GM18511 (cell line): ENCODE results near the gene SLC35G2.
"Not testable (repeated sequence)": the region's sequence is repeated elsewhere in the genome, so short reads cannot be mapped to it uniquely, and the experiment has no call there.

Experiments
- ATAC-seq: cut with Tn5 transposase; IDR thresholded peaks from one replicate; pipeline ENCODE4 v1.9.1; 2021; ENCODE audit warnings: mild to moderate bottlenecking, moderate library complexity; ENCODE audit not compliant: unreplicated experiment

Gene SLC35G2

GRCh38 chr3:136885357-136886213 is 66.7 kb downstream of the SLC35G2 start:
- peak; percentile 77 for ATAC-seq

GRCh38 chr3:136889947-136890346 is 71.0 kb downstream of the SLC35G2 start:
- ATAC-seq: no peak

DNA sequence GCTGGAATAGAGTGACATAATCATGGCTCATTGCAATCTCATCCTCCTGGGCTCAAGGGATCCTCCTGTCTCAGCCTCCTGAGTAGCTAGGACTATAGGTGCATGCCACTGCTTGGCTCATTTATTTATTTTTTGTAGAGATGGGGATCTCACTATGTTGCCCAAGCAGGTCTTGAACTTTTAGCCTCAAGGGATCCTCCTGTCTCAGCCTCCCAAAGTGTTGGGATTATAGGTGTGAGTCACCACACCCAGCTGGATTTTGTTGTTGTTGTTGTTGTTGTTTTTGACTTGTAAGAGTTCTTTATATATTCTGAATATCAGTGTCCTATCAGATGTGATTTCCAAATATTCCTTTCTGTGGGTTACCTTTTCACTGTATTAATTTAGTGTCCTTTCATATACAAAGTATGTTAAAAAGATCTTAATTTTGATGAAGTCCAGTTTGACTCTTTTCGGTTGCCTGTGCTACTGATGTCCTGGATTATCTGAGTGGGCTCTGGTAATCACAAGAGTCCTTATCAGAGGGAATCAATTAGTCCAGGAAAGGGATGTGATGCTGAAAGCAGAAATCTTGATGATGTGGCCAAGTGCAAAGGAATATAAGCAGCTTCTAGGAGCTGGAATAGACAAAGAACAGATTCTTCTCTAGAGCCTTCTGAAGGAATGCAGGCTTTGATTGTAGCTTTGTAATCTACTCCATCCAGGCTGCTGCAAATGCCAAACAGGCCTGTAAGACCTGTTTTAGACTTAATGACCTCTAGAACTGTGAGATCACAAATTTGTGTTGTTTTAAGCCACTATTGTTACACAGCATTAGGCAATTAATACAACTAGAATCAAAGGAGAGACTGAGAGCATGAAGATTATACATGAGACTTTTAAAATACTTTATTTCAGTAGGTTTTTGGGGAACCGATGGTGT is 73.3 kb downstream of the SLC35G2 start:
- ATAC-seq: no peak

GRCh38 chr3:136893848-136894443 is 75.0 kb downstream of the SLC35G2 start:
- no peak for ATAC-seq

DNA sequence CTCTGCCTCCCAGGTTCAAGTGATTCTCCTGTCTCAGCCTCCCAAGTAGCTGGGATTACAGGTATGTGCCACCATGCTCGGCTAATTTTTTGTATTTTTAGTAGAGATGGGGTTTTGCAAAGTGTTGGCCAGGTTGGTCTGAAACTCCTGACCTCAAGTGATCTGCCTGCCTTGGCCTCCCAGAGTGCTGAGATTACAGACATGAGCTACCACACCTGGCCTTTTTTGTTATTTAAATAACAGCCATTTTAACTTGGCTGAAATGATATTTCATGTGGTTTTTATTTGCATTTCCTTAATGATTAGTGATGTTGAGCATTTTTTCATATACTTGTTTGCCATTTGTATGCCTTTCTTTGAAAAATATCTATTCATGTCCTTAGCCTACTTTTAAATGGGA is 78.2 kb downstream of the SLC35G2 start:
- not testable (repeated sequence) for ATAC-seq

GRCh38 chr3:136898549-136898948 is 79.6 kb downstream of the SLC35G2 start:
- no peak for ATAC-seq

DNA sequence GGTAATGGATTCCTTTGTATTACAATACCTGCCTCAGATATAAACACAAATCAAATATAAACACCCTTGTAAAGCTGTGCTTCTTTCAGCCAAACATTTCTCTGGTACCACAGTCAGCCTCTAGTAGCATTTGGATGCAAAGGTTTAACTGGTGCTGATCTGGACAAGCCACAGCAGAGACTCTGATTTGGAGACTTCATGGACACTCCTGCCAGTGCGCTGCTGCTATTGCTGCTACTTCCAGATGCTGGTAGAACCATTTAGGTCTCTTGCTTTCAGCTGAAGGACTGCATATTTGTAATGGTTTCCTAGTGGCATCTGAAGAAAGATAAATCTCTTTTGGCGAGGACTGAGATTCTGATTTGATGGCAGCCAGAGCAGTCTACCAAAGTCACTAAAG is 80.0 kb downstream of the SLC35G2 start:
- no peak for ATAC-seq

GRCh38 chr3:136899622-136900158 is 80.8 kb downstream of the SLC35G2 start:
- no peak for ATAC-seq

DNA sequence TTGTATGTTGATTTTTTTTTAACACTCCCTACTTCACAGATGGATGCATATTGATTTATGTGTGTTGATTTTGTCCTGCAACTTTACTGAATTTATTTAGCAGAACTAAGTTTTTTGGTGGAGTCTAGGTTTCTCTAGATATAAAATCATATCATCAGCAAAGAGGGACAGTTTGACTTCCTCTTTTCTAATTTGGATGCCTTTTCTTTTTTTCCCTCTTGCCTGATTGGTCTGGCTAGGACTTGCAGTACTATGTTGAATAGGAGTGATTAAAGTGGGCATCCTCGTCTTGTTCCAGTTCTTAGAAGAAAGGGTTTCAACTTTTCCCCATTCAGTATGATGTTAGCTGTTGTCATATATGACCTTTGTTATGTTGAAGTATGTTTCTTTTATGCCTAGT is 81.8 kb downstream of the SLC35G2 start:
- not testable (repeated sequence) for ATAC-seq

DNA sequence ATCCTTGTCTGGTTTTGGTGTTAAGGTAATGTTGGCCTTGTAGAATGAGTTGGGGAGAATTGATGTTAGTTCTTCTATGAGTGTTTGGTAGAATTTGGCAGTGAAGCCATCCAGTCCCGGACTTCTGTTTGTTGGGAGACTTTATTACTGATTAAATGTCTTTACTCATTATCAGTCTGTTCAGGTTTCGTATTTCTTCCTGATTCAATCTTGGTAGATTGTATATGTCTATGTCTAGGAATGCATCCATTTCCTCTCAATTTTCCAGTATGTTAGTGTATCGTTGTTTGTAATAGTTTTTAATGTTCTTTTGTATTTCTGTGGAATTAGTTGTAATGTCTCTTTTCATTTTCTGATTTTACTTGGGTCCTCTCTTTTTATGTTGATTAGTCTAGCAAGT is 82.5 kb downstream of the SLC35G2 start:
- ATAC-seq: no peak

DNA sequence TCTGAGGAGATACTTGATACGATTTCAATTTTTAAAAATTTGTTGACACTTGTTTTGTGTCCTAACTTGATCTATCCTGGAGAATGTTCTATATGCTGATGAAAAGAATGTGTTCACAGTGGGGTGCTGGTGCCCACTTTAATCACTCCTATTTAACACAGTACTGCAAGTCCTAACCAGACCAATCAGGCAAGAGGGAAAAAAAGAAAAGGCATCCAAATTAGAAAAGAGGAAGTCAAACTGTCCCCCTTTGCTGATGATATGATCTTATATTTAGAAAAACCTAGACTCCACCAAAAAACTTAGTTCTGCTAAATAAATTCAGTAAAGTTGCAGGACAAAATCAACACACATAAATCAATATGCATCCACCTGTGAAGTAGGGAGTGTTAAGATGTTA is 83.6 kb downstream of the SLC35G2 start:
- not testable (repeated sequence) for ATAC-seq

GRCh38 chr3:136903899-136904298 is 85.0 kb downstream of the SLC35G2 start:
- ATAC-seq: no peak

DNA sequence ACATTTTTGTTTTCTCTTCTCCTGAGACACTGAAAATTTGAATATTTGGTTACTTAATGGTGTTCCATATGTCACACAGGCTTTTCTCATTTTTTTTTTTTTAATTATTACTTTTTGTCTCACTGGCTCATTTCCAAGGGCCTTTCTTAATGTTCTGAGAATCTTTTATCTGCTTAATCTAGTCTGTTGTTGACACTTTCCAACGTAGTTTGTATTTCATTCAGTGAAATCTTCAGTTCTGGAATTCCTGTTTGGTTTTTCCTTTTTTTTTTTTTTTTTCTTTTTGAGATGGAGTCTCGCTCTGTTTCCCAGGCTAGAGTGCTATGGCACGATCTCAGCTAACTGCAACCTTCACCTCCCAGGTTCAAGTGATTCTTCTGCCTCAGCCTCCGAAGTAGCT is 85.8 kb downstream of the SLC35G2 start:
- no peak for ATAC-seq
